Measurements from ENCODE around the gene ZBTB43.
A peak's percentile ranks its signal among the peaks of the same experiment; 100 is the strongest.

Gene ZBTB43

GRCh38 chr9:126756876-126757415 is 47.9 kb upstream of the ZBTB43 start:
- WGBS, 2 donors (ENCODE audit: extremely low coverage in 2 of 2, insufficient read length in 2 of 2, insufficient replicate concordance in 1 of 2), result no CpG with 5 or more reads among the region's 6 CpGs
- H2AK5ac ChIP-seq (ENCODE audit: low read depth, low read length), result no peak overlapping the region
- no peak overlapping the region for H3K9ac ChIP-seq (ENCODE audit: low read depth, low read length, poor library complexity)
- H3K79me1 ChIP-seq (ENCODE audit: low read depth, low read length), result peaks cover 1% of the 10 kb centered on the region
- H4K8ac ChIP-seq (ENCODE audit: low read depth, low read length), result no peak overlapping the region
- no peaks in the 10 kb centered on the region for H3K36me3 ChIP-seq (replicated peaks in 1 of 2; ENCODE audit: control insufficient read depth in 2 of 2, insufficient read depth in 2 of 2, low read length in 2 of 2)
- H3K9me3 ChIP-seq (replicated peaks in 1 of 2; ENCODE audit: control insufficient read depth in 2 of 2, insufficient read depth in 1 of 2, low read depth in 1 of 2, low read length in 2 of 2), result no peaks in the 10 kb centered on the region
- no peak overlapping the region for H3K4me3 ChIP-seq (ENCODE audit: low read length in 2 of 2)
- no peaks in the 10 kb centered on the region for H3K4me1 ChIP-seq (ENCODE audit: control insufficient read depth in 2 of 2, insufficient read depth in 1 of 2, low read depth in 1 of 2, low read length in 2 of 2)
- no peak overlapping the region for H4K91ac ChIP-seq (ENCODE audit: low read depth, low read length, poor library complexity)
- no peak for DNase-seq (ENCODE audit: low spot score)
- H3K14ac ChIP-seq (ENCODE audit: low read length), result no peak overlapping the region
- H2BK15ac ChIP-seq (ENCODE audit: low read length), result no peak overlapping the region
- H3K18ac ChIP-seq (ENCODE audit: low read length), result no peak overlapping the region
- no peak overlapping the region for H3K23ac ChIP-seq (ENCODE audit: low read depth, low read length, poor library complexity)
- no peak overlapping the region for H2BK5ac ChIP-seq (ENCODE audit: low read length)
- no peak overlapping the region for H3K4ac ChIP-seq (ENCODE audit: low read length)
- H2BK12ac ChIP-seq (ENCODE audit: low read length), result no peak overlapping the region
- no peak overlapping the region for H2BK120ac ChIP-seq (ENCODE audit: low read depth, low read length)
- H3K27ac ChIP-seq (replicated peaks; ENCODE audit: low read length), result no peak overlapping the region
- peaks cover 0 to 17% (median 0%) of the 10 kb centered on the region in 3 experiments for H3K27me3 ChIP-seq (ENCODE audit: control insufficient read depth in 3 of 3, insufficient read depth in 3 of 3, low read depth in 1 of 3, low read length in 3 of 3)
- no peak overlapping the region for H3K4me2 ChIP-seq (ENCODE audit: insufficient read depth, low read length, poor library complexity, severe bottlenecking)
- H2AFZ ChIP-seq (ENCODE audit: low read length), result no peak overlapping the region

DNA sequence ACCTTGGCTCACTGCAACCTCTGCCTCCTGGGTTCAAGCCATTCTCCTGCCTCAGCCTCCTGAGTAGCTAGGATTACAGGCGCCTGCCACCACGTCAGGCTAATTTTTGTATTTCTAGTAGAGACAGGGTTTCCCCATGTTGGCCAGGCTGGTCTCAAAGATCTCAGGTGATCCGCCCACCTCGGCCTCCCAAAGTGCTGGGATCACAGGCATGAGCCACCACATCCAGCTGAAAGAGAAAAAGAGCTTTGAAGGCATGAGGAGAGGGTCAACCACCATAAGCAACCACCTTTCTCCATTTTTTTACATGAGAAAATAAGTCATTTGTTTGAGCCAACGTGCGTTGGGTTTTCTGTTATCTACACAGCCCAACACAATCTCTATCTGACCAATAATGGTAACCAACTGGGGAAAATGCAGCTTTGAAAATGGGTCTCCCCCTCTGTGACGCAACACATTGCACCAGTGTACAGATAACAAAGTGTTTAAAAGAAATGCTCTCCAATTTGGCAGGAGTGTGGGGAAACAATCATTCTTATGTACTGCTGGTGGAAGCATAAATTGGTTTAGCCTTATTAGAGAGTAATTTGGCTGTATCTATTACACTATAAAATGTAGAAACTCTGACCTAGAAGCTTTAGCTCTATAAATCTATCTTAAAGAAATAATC is 45.8 kb upstream of the ZBTB43 start:
- DNase-seq (ENCODE audit: low spot score), result no peak
- no peak overlapping the region for H3K27ac ChIP-seq (replicated peaks; ENCODE audit: low read length)
- no peak overlapping the region for H2BK12ac ChIP-seq (ENCODE audit: low read length)
- no CpG with 5 or more reads among the region's 7 CpGs for WGBS, 2 donors (ENCODE audit: extremely low coverage in 2 of 2, insufficient read length in 2 of 2, insufficient replicate concordance in 1 of 2)
- H3K27me3 ChIP-seq (ENCODE audit: control insufficient read depth in 3 of 3, insufficient read depth in 3 of 3, low read depth in 1 of 3, low read length in 3 of 3), result peaks cover 0 to 17% (median 0%) of the 10 kb centered on the region in 3 experiments
- no peak overlapping the region for H2AK5ac ChIP-seq (ENCODE audit: low read depth, low read length)
- no peak overlapping the region for H4K91ac ChIP-seq (ENCODE audit: low read depth, low read length, poor library complexity)
- no peak overlapping the region for H4K8ac ChIP-seq (ENCODE audit: low read depth, low read length)
- no peak overlapping the region for H2BK15ac ChIP-seq (ENCODE audit: low read length)
- H3K4ac ChIP-seq (ENCODE audit: low read length), result no peak overlapping the region
- no peak overlapping the region for H3K23ac ChIP-seq (ENCODE audit: low read depth, low read length, poor library complexity)
- H2BK5ac ChIP-seq (ENCODE audit: low read length), result no peak overlapping the region
- no peak overlapping the region for H3K4me3 ChIP-seq (ENCODE audit: low read length in 2 of 2)
- no peaks in the 10 kb centered on the region for H3K4me1 ChIP-seq (ENCODE audit: control insufficient read depth in 2 of 2, insufficient read depth in 1 of 2, low read depth in 1 of 2, low read length in 2 of 2)
- peaks cover 0 to 2% of the 10 kb centered on the region in 2 donors for H3K9me3 ChIP-seq (replicated peaks in 1 of 2; ENCODE audit: control insufficient read depth in 2 of 2, insufficient read depth in 1 of 2, low read depth in 1 of 2, low read length in 2 of 2)
- no peak overlapping the region for H3K4me2 ChIP-seq (ENCODE audit: insufficient read depth, low read length, poor library complexity, severe bottlenecking)
- H3K18ac ChIP-seq (ENCODE audit: low read length), result no peak overlapping the region
- H2AFZ ChIP-seq (ENCODE audit: low read length), result no peak overlapping the region
- H3K79me1 ChIP-seq (ENCODE audit: low read depth, low read length), result peaks cover 1% of the 10 kb centered on the region
- H3K36me3 ChIP-seq (replicated peaks in 1 of 2; ENCODE audit: control insufficient read depth in 2 of 2, insufficient read depth in 2 of 2, low read length in 2 of 2), result no peaks in the 10 kb centered on the region
- H3K9ac ChIP-seq (ENCODE audit: low read depth, low read length, poor library complexity), result no peak overlapping the region
- H2BK120ac ChIP-seq (ENCODE audit: low read depth, low read length), result no peak overlapping the region
- no peak overlapping the region for H3K14ac ChIP-seq (ENCODE audit: low read length)

DNA sequence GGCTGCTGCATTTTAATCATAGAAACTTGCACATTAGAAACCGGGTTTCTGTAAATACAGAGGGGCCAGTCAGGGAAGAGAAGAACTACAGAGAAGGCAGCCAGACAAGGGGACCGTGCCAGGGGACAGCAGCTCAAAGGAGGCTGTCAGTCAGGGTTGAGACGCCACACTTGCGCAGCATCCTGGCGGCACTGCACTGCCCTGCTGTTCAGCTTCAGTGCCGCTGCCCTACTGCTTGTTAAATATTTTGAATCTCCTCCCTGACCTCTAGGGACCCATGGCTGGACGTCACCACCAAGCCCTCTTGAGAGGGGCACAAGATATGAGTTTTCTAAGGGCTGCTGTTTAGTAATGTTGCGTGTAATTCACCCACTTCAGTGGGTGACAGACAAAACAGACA is 43.6 kb upstream of the ZBTB43 start:
- H3K23ac ChIP-seq (ENCODE audit: low read depth, low read length, poor library complexity), result no peak overlapping the region
- H2BK15ac ChIP-seq (ENCODE audit: low read length), result no peak overlapping the region
- no peak overlapping the region for H2BK12ac ChIP-seq (ENCODE audit: low read length)
- H3K4me3 ChIP-seq (ENCODE audit: low read length in 2 of 2), result no peak overlapping the region
- no peak overlapping the region for H3K27ac ChIP-seq (replicated peaks; ENCODE audit: low read length)
- no peak overlapping the region for H2BK120ac ChIP-seq (ENCODE audit: low read depth, low read length)
- H3K9me3 ChIP-seq (replicated peaks in 1 of 2; ENCODE audit: control insufficient read depth in 2 of 2, insufficient read depth in 1 of 2, low read depth in 1 of 2, low read length in 2 of 2), result peaks cover 0 to 2% of the 10 kb centered on the region in 2 donors
- no peak overlapping the region for H3K4ac ChIP-seq (ENCODE audit: low read length)
- H3K4me2 ChIP-seq (ENCODE audit: insufficient read depth, low read length, poor library complexity, severe bottlenecking), result no peak overlapping the region
- H3K27me3 ChIP-seq (ENCODE audit: control insufficient read depth in 3 of 3, insufficient read depth in 3 of 3, low read depth in 1 of 3, low read length in 3 of 3), result peaks cover 0 to 8% (median 0%) of the 10 kb centered on the region in 3 experiments
- H3K4me1 ChIP-seq (ENCODE audit: control insufficient read depth in 2 of 2, insufficient read depth in 1 of 2, low read depth in 1 of 2, low read length in 2 of 2), result no peaks in the 10 kb centered on the region
- no peak for DNase-seq (ENCODE audit: low spot score)
- H3K9ac ChIP-seq (ENCODE audit: low read depth, low read length, poor library complexity), result no peak overlapping the region
- H4K91ac ChIP-seq (ENCODE audit: low read depth, low read length, poor library complexity), result no peak overlapping the region
- peak overlapping the region; percentile 11 for H3K18ac ChIP-seq (ENCODE audit: low read length)
- no peak overlapping the region for H2BK5ac ChIP-seq (ENCODE audit: low read length)
- H3K14ac ChIP-seq (ENCODE audit: low read length), result no peak overlapping the region
- WGBS, 2 donors (ENCODE audit: extremely low coverage in 2 of 2, insufficient read length in 2 of 2, insufficient replicate concordance in 1 of 2), result no CpG with 5 or more reads among the region's 8 CpGs
- H4K8ac ChIP-seq (ENCODE audit: low read depth, low read length), result no peak overlapping the region
- H3K36me3 ChIP-seq (replicated peaks in 1 of 2; ENCODE audit: control insufficient read depth in 2 of 2, insufficient read depth in 2 of 2, low read length in 2 of 2), result no peaks in the 10 kb centered on the region
- H2AFZ ChIP-seq (ENCODE audit: low read length), result peak overlapping the region; percentile 59
- no peak overlapping the region for H2AK5ac ChIP-seq (ENCODE audit: low read depth, low read length)
- H3K79me1 ChIP-seq (ENCODE audit: low read depth, low read length), result peaks cover 1% of the 10 kb centered on the region

GRCh38 chr9:126763130-126763764 is 41.6 kb upstream of the ZBTB43 start:
- Histone ChIP-seq H4K91ac (ENCODE audit: low read depth, low read length, poor library complexity) (no peak overlapping the region), H3K14ac (ENCODE audit: low read length) (no peak overlapping the region), H3K4me3 (ENCODE audit: low read length in 2 of 2) (peak overlapping the region in 1 of 2 donors; percentile 70), H3K9me3 (replicated peaks in 1 of 2; ENCODE audit: control insufficient read depth in 2 of 2, insufficient read depth in 1 of 2, low read depth in 1 of 2, low read length in 2 of 2) (peaks cover 0 to 2% of the 10 kb centered on the region in 2 donors), H3K4me2 (ENCODE audit: insufficient read depth, low read length, poor library complexity, severe bottlenecking) (no peak overlapping the region), H3K79me1 (ENCODE audit: low read depth, low read length) (peaks cover 1% of the 10 kb centered on the region), H3K18ac (ENCODE audit: low read length) (no peak overlapping the region), H3K4me1 (ENCODE audit: control insufficient read depth in 2 of 2, insufficient read depth in 1 of 2, low read depth in 1 of 2, low read length in 2 of 2) (no peaks in the 10 kb centered on the region), H2AK5ac (ENCODE audit: low read depth, low read length) (no peak overlapping the region), H2BK12ac (ENCODE audit: low read length) (no peak overlapping the region), H3K9ac (ENCODE audit: low read depth, low read length, poor library complexity) (no peak overlapping the region), H3K4ac (ENCODE audit: low read length) (no peak overlapping the region), H2BK120ac (ENCODE audit: low read depth, low read length) (no peak overlapping the region), H3K36me3 (replicated peaks in 1 of 2; ENCODE audit: control insufficient read depth in 2 of 2, insufficient read depth in 2 of 2, low read length in 2 of 2) (no peaks in the 10 kb centered on the region), H2BK5ac (ENCODE audit: low read length) (no peak overlapping the region), H3K27ac (replicated peaks; ENCODE audit: low read length) (no peak overlapping the region), H3K27me3 (ENCODE audit: control insufficient read depth in 3 of 3, insufficient read depth in 3 of 3, low read depth in 1 of 3, low read length in 3 of 3) (no peaks in the 10 kb centered on the region), H2BK15ac (ENCODE audit: low read length) (no peak overlapping the region), H2AFZ (ENCODE audit: low read length) (peak overlapping the region; percentile 42), H4K8ac (ENCODE audit: low read depth, low read length) (no peak overlapping the region), H3K23ac (ENCODE audit: low read depth, low read length, poor library complexity) (no peak overlapping the region)
- no CpG with 5 or more reads among the region's 7 CpGs for WGBS, 2 donors (ENCODE audit: extremely low coverage in 2 of 2, insufficient read length in 2 of 2, insufficient replicate concordance in 1 of 2)
- no peak for DNase-seq (ENCODE audit: low spot score)
